Large intestine (tissue), 3 donors: ENCODE data around the gene RAG1. TPM values are rescaled to one million over a fixed set of nuclear protein-coding genes. Genes with fewer than 3 reads are reported as not detected.

Experiments used
- DNase-seq, 2 donors: peaks; one replicate each; pipeline versions ENCODE4 v3.0.0 to v3.0.0-alpha.2; 2013
- H3K27ac ChIP-seq: one replicate; pipeline ENCODE4 v1.5.1; 2013; ENCODE audit warnings: low read length
- H3K27me3 ChIP-seq: 2 replicates; pipeline ENCODE4 v1.6.1; 2013; ENCODE audit warnings: low read length; ENCODE audit not compliant: control insufficient read depth, insufficient read depth
- H3K36me3 ChIP-seq: 2 replicates; pipeline ENCODE4 v1.6.1; 2013; ENCODE audit warnings: low read length; ENCODE audit not compliant: control insufficient read depth, insufficient read depth
- H3K4me1 ChIP-seq: one replicate; pipeline ENCODE4 v1.6.1; 2013; ENCODE audit warnings: low read length; ENCODE audit not compliant: control insufficient read depth, insufficient read depth
- H3K4me3 ChIP-seq: one replicate; pipeline ENCODE4 v1.5.1; 2013; ENCODE audit warnings: low read length
- H3K9me3 ChIP-seq: one replicate; pipeline ENCODE4 v1.6.1; 2013; ENCODE audit warnings: mild to moderate bottlenecking, low read depth, low read length, moderate library complexity; ENCODE audit not compliant: control insufficient read depth
- WGBS: methylation state at CpG from one replicate; pipeline ENCODE4 v1.1.5; 2013; ENCODE audit warnings: low lambda C conversion rate; ENCODE audit not compliant: insufficient coverage; 5-methylcytosine and 5-hydroxymethylcytosine counted together
- polyA plus RNA-seq: library from polyadenylated mRNA; unstranded; fragments of 120-200 nt; gene quantifications from one replicate; pipeline ENCODE4 v1.2.1, GENCODE V29; 2013

Gene RAG1
- polyA plus RNA-seq, 1 donor = 3.5 TPM

DNA sequence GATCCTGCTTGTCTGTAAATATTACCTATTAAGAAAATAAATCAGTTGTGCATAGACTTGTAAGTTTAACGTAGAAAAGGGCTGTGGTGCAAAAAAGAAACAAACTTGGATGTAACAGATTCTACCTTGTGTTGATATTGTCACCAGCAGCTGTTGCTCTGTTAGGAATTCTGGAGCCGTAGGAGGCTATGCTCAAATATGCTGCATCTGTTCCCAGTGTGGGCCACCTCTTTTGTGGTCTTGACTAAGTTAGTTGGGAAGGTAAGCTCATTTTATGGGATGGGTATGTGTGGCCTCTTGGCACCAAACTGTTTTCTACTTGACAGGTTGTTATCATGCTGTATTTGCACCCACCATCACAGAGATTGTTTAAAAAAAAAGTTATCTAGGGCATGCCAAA is 59.7 kb downstream of the RAG1 start:
- Histone ChIP-seq H3K4me1 (no peaks in the 10 kb centered on the region), H3K4me3 (no peak overlapping the region), H3K27me3 (no peaks in the 10 kb centered on the region), H3K36me3 (no peaks in the 10 kb centered on the region), H3K27ac (no peak overlapping the region), H3K9me3 (no peaks in the 10 kb centered on the region)
- no peak for DNase-seq
- WGBS = 100% methylated on average over 1 of the region's 2 CpGs

DNA sequence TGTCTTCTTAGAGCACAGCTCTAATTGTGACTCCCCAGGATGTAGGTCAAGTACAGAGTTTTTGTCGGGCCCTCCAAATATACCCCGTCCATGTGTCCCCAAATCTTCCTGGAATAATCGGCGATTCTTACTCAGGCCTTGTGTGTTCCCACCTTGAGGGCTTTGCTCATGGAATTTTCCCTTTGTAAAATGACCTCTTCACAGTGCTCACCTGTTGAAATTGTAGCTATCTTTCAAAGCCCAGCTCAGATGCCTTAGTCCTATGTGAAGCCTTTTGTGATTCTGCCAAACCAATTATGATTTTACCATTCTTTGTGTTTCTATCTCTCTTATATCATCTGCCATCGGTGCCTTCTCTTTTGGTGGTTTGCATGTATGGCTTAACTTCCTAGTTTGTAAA is 60.3 kb downstream of the RAG1 start:
- no peaks in the 10 kb centered on the region for H3K27me3 ChIP-seq
- H3K4me1 ChIP-seq = no peaks in the 10 kb centered on the region
- no peaks in the 10 kb centered on the region for H3K9me3 ChIP-seq

DNA sequence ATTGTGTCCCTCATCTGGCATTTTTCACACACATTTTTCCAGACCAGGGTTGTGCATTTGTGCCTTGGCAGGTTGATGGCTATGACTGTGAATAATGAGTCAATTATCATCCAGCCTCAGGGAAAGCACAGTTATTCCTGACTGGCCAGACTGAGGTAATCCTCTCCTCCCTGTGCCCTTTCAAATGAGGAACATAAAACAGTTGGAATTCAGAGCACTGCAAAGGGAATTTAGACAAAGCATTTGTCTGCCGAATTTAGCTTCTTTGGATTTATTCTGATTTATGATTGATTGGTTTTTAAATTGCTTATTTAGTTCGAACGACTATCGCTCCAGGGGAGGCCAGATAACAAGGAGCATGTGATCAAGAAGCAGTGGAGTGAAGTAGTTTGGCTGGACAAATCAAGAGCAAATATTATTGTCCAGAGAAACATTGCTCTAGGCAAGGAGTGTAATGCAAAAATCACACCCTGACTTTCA is 61.0 kb downstream of the RAG1 start:
- Histone ChIP-seq H3K9me3 (no peaks in the 10 kb centered on the region), H3K4me1 (no peaks in the 10 kb centered on the region), H3K27me3 (no peaks in the 10 kb centered on the region), H3K27ac (no peak overlapping the region), H3K36me3 (no peaks in the 10 kb centered on the region), H3K4me3 (no peak overlapping the region)
- no peak for DNase-seq
- 100% methylated on average over 1 of the region's 4 CpGs for WGBS

More for the DNA sequence above, 60.3 kb downstream of the RAG1 start:
- Histone ChIP-seq H3K27ac (no peak overlapping the region), H3K36me3 (no peaks in the 10 kb centered on the region), H3K4me3 (no peak overlapping the region)
- DNase-seq = no peak
- 100% methylated on average over 1 of the region's 5 CpGs for WGBS

Other genes with a start within 250 kb of the RAG1 start
- 21.2 TPM for gene TRAF6, start 57.7 kb upstream of the RAG1 start, polyA plus RNA-seq
- 27.2 TPM for gene IFTAP, start 26.5 kb downstream of the RAG1 start, polyA plus RNA-seq
- gene RAG2, start 30.2 kb downstream of the RAG1 start, polyA plus RNA-seq = 0.19 TPM